HuH-7.5 (cell line): ENCODE data around the gene ADORA2A.

ENCODE experiments used
- DNase-seq: peaks from one replicate; pipeline ENCODE4 v3.0.0; 2011; ENCODE audit warnings: low spot score

Gene ADORA2A

DNA sequence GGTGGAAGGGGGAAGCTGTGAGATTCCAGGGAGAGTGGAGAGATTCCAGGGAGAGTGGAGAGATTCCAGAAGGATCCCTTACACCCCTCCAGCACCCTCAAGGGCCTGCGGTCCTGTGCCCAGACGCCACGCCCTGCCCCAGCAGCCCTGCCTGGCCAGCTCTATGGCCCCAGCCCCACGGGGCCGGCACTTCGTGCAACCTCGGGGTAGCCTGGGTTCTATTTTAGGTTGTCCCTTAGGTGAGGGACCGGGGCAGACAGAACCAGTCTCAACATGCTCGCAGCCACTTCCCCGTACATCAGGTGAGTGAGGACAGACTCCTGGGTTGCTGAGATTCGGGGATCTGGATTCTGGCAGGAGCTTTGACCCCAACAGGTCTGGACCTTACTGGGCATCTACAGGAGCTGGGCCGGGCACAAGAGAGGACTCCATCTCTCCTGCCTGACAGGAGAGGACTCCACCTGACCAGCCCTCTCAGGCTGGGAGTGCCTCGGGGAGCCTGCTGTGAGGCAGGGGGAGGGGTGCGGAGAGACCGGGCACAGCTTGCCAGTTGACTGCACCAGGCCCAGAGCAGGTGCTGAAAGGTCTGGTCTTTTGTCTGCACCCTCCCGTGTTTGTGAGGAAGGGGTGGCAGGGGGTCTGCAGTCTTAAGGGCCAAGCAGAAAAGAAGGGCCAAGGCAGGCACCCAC lies 8.5 kb upstream of the ADORA2A start:
- DNase-seq = no peak

DNA sequence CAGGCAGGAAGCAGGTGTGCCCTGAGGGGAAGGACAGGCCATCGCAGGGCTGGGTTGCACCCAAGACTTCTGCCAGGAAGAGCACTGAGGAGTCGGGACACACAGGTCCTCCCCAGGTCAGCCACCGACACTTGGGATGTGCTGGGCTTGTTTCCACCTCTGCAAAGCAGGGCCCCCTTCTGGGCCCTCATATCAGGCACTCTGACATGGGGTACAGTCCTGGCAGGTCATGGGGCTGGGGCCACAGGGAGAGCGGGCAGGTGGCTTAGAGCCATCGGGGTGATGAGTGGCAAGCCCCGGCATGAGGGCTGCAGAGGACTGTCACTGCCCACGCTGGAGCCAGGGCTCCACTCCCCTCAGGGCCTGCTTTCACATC lies 7.9 kb upstream of the ADORA2A start:
- no peak for DNase-seq

DNA sequence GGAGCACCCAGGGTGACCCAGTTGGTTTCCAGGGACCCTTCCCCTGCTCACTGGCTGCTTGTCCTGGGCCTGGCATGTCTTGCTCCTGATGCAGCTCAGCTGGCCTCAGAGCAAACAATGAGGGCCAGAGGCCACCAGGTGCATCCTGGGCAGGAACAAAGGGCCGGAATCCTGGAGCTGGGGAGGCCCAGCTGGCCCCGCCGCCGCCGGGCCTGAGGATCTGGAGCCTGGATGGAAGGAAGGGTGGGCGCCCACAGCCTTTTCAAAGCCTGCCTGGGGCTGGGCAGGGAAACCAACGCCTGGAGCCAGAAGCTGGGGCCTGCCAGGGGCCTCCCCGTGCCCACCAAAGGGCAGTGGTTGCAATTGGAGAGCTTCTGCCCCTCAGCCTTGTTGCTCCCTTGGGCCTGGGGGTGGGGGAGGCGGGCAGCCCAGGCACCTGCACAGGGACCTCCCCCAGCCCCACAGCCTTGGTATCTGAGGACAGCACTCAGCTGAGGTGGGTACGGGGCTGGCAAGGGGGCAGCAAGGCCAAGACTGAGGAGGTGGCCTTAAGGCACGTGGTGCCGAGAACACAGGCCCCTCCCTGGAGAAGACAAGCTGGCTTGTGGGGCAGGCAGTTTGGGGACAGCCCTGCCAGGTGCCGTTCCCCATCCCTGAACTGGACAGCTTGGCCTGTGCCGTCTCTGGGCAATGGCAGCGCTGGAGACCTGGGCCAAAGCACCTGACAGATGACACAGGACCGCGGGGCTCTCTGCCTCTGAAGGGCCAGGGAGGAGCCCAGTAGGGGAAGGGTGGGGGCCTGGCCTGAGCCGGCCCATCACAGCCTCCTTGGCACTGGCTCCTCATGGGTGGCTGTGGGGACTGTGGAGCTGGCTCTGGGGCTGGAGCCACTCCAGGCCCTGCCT lies 7.1 kb upstream of the ADORA2A start:
- peak; percentile 54 for DNase-seq

DNA sequence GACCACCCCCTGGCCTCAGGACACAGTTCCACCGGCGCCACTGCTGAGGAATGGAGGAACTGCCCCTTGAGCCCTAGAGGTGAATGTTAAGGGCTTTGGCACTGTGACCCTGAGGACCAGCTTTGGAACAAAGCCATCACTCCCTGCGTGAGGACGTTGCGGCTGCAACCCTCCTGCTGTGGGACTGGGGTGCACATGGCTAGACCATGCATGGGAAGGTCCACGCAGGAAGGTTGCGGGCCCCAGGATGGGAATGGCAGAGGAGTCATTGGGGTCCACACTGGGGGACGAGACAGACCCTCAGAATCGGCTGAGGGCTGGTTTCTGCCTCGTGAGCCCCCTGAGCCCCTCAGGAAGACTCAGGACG lies 6.4 kb upstream of the ADORA2A start:
- no peak for DNase-seq

DNA sequence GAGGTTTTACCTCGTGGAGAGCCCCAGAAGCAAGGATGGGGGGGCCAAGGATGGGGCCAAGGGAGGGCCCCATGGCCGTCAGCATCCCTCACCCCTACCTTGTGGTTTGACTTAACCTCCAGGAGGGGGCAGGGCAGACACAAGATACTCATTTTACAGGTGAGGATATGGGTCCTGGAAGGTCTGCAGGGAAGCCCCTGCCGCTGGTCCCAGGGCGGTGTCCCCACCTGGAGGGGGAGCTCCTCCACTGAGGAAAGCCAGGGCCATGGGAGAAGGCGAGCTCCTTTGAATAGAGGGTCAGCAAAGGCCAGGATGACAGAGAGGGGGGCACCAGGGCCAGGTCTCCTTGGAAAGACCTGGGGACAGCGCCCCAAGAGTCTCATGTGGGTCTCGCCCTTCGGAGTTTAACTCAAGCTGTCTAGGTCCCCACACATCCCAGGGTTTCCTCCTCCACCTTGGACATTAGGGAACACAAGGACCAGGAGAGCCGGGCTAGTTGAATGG lies 5.9 kb upstream of the ADORA2A start:
- peak; percentile 85 for DNase-seq

DNA sequence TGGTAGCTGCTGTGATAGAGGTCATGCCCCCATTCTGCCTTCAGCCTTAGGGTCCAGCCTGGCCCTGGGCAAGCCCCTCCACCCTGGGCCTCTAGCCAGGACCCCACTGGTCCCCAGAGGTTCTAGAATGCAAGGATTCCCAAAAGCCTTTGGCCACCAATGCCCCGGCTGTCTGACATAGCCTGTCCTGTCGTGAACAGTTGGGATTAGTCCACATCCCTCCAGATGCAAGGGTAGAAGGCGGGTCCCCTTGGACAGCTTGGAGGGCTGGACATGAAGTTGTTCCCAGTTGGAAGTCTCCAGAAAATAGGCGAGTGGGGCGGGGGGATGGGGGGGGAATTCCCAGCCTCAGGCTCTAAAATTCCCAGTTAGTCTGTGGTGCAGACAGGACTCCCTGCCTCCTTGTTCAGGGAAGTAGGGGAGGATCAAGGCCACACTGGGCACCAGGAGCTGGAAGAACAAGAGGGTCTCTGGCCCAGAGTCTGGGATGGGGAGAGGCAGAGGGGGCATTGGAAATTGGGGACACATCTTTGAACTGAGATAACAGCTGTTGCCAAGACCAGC lies 5.2 kb upstream of the ADORA2A start:
- no peak for DNase-seq

DNA sequence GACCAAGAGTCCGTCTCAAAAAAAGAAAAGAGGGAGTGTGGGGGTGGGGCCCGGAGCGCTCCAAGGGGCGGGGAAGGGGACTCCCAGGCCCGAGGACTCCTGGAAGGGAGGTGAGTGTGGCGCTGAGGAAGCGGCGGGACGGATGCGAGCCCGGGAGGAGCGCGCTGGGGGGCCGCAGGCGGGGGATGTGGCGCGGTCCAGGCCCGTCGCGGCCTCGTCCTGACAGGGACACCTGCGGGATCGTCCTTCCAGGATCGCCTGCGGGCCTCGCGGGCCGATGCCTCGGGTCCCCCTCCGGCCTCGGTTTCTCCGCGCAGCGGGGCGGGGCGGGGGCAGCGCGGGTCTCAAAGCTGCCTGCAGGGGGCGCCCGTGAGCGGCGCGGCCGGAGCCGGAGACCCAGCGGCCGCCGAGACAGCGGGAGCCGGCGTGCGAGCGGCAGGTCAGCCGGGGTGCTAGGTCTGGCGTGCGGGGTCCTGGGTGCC lies 3.8 kb upstream of the ADORA2A start:
- peak; percentile 94 for DNase-seq

DNA sequence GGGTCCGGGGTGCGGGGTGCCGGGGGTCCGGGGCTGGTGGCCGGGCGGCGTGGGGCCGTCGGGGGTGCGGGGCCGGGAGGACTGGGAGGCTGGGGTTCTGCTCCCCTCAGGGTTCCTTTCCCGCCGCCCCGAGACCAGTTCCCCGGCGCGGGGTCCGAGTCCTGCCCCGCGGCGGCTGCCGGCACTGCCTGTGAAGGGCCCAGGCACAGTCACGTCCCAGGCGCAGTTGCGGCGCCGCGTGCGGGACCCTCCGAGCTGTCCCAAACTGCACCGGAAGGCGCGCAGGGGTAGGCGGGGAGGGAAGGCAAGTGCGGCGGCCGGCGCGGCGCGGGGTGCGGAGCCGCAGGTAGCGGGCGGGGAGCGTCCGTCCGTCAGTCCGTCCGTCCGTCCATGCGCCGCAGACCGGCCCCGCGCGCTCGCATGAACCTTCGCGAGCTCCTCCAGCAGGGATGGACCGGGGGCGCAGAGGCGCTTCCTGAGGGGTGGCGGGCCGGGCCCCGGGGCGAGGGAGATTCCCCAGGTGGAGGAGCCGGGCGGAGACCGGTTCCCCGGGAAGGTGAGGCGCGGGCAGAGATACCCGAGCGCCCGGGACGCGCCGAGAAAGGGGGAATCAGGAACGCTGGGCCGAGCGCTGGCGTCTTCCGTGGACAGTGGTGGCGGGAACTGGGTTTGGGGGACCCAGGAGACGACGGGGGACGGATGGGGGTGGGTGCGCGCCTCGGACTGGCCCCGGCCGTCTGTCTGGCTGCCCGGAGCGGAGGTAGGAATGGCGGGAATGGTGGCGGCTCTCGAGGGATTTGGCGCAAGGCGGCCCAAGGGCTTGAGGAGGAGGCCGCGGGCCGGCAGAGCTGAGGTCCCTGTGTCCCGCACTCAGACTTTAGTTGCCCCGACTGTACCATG lies 3.1 kb upstream of the ADORA2A start:
- peak; percentile 61 for DNase-seq

DNA sequence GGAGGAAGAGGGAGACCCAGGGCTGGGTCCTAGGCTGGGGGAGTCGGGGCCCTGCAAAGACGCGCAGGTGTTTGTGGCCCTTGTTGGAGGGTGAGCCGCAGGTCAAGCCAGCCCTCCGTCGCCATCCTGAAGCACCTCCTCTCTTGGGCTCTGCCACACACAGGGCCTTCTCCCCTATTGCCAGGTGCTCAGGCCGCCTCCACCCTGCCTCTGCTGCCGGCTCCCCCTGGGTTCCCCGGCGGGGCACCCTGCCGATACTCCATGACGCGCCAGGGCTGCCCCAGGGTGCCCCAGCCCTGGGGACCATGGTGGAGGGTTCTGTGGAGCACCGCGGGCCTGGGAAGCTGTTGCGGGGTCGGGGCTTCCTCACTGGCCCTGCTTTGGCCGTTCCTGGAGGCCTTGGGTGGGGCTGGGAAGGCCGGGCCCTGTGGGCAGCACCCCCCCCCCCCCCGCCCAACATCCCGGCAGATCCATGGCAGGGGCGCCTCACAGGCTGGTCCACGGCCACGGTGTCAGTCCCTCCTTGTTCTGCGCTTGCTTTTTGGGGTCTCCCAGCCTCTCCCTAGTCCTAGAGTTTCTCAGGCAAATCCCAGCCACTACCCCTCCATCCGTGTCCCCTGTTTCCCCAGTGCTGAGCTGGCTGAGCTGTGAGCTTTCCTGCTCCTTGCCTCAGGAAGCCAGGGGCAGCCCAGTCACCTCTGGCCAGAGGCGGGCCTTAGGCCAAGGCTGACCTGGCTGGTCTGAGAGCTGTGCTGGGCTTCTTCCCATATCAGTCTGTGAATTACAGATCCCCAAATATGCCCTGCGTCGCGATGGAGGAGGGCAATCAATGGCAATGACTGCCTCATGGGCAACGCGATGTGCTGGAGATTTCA lies 2.3 kb upstream of the ADORA2A start:
- no peak for DNase-seq

DNA sequence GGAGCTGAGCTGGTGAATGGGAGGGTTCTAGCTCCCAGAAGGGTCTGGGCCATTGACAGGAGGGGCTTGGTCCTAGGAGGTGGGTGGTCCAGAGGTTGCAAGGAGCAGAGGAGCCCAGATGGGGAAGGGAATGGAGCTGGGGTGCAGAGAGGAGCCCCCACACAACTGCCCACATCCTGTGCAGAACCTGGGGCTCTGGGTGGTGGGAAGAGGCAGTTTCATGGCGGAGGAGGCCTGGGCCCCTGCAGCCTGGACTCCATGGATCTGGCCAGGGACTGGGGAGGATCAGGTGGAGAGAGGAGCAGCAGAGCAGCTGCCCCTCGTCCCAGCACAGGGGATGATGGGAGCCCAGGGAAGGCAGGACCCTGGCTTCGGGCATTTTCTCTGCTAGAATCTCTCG lies 963 bp upstream of the ADORA2A start:
- no peak for DNase-seq

DNA sequence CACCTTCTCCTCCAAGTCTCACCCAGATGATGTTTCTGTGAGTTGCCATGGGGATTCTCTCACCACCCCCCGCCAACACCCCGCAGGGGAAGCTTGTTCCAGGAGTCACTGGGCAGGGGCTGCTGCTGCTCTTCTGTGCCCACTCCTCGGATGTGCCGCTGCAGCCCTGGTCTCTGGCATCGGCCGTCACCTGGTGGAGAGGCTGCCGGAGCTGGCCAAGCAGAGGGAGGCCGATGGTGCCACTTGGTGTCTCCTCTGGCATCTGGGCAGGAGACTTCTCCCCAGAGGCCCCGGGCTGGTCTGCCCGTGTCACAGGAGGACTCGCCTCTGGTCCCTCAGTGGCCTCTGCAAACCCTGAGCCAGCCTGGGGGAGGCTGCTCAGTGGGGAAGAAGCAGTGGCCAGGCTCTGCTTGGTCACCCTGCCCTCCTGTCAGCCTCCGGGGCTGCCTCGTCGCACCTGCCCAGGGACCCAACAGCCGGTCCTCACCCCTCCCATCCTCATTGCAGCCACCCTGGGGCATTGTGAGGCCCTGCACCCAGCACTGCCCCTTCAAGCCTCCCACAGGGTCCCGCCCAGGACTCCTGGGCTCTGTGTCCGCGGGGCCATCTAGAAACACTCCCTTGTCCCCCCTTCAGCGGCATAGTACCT lies 424 bp upstream of the ADORA2A start:
- DNase-seq = no peak

DNA sequence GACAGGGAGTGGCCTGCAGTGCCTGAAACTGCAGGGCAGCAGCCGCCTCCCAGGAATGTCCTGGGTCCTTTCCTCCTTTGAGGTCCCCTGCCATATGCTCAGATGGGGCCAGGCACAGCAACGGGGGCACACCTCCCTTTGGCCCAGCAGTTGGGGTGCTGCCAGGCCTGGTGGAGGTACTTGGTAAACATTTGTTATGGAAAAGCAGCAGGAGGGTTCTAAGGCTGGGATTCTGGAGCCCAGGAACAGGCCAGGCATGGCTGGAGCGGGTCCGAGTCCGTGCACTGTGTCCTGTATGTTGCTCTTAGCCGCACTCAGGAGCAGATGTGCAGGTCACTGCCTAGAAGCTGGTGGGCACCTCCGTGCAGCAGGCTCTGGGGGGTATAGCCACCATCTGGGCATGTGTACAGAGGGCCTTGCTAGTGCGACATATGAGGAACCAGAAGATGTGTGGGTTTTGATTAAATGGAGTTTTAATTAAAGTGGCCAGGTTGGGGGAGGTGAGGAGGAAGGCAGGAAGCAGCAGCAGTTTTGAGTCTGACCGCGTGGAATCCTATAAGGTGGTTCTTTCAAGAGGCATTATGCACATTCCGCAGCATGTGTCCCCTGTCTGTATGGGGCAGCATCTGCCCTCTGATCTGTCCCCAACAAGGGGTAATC lies 1.5 kb downstream of the ADORA2A start:
- no peak for DNase-seq

DNA sequence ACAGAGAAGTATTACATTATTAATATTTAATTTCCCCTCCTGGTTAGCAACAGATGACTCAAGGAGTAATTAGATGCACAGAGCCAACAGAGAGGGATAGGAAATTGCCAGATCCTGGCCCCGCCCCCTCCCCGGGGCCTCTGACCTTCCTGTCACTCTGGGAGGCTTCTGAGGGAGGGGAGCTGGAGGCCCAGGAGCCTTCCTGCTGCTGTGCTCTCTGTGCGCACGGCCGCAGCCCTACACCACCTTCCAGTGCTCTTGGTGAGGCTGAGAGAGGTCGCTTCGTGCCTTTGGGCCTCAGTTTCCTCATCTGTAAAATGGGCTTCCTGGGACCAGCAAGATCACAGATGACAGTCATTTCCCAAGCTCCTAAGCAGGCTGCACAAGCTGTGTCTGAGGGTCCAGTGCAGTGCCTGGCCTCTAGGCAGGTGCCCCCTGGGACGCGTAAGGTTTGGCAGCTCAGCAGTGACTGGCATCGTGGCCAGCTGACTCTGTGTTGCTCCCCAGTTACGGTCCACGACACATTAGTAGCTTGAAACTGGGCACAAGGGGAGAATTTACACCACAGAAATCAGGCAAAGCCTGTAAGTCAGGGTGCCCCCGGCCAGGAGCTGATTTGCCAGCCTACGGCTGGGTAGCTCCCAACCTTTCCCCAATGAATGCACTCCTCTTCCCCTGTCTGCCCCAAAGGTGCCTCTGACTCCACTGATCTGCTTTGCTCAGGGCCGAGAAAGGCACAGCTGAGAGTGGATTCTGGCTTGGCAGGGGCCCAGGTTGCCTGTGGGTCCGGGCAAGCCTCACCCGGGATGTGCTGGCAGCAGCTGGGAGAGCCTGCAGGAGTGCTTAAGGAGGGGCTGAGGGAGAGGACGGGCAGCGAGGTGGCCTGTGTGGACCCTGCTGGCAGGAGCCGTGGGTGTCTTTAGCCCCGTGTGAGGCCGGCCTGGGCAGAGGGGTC lies 2.3 kb downstream of the ADORA2A start:
- no peak for DNase-seq

DNA sequence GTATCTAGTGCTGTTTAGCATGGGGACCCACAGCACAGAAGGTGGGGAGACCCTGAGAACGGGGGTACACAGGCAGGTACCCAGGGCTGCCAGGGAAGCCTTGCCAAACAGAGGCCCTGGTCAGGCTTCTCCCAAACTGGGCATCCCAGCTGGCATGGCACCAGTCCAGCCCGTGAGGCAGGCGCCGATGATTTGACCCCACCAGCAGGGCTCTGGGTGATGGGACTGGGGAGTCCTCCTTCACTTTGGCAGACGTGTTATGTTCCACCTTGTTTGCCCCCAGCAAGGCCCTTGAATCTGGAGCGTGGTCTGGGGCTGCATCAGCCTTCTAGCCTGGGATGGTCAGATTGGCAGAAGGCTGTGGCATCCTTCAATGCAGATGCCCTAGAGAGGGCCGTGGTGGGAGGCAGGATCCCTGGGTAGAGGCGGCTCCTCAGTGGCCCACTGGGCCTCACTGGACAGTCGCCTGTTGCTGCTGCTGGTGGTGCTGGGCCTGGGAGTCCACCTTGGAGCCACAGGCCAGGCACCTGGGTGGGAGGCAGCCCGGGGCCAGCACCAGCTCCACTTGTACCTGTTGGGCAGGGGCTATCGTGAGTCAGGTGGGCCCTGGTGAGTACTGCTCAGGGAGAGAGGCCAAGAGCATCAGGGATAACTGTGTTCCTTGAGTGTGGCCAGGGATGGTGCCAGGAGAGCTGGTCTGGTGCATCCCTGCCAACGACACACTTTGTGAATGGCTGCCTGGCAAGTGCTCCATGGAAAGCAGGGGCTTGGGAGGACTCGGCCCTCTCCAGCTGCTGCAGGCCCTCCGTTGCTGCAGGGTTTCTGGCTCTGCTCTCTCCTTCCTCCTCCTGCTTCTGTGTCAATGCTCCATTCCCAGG lies 3.3 kb downstream of the ADORA2A start:
- no peak for DNase-seq

DNA sequence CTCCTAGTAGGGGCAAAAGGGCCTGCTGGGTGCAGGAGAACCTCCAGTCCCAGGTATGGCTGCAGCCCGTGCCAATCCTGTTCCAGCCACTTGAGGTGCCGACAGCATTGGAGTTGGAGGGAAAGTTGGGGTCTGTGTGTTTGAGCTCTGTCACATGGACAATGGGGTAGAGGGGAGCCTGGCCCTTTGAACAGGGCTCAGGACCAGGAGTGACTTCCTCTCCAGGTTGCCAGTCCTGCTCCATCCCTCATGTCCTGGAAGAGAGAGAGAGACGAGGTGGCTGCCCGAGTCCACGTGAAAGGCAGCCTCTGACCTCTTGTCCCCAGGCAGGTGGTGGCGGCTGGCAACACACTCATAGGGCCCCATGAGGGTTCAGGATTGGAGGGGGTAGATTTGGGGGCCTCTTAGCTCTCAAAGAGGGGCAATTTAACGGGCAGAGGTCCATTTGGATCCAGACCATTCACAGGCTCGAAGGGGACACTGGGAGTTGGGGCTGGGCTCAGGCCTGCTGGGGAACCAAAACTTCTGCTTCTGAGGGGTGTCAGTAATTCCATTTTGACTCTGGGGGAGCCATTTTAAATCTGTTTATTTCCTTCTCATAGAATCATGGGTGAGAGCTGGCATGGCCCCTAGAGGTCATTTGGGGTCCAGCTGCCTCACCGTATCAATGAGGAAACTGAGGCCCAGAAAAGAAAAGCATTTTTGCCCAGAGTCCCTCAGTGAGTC lies 4.1 kb downstream of the ADORA2A start:
- DNase-seq = no peak

DNA sequence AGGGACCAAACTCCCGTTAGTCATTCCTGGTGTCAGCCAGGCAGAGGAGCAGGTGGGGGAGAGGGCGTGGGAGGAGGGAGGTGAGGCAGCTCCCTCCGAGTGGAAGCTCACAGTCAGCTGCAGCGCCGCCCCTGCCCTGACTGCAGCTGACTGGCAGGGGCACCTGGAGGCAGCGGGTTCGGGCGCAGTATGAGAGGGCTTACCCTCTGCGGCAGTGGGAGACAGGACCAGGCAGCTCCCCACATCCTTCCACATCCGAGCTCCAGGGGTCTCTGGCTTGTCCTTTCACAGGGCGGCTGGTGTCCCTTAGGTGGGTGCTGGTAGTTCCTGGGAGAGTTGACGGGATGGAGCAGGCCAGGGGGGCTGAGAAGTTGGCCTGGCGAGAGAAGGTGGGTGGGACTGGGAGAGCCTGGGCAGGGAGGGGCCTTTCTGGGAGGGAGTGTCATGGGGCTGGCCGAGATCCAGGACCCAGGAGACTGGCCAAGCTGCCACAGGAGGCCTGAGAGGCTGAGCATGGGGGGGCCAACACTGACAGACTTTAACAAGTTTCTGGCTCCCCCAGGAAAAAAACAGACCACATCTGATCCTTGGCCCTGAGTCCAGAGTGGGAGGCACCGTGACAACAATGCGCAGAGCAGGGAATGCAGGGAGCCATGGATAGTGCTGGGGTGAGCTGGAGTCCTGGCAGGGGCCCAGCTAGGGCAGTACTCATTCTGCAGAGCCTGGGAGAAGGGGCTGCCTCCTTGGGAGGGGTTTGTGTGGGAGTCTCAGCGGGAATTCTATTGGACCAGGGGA lies 4.9 kb downstream of the ADORA2A start:
- DNase-seq = no peak
